HG02943 (cell line): ENCODE results near the gene C13orf46.

Source experiments
- ATAC-seq: cut with Tn5 transposase; IDR thresholded peaks from one replicate; pipeline ENCODE4 v1.9.1; 2021; ENCODE audit warnings: mild to moderate bottlenecking, low read depth, moderate library complexity; ENCODE audit not compliant: unreplicated experiment

C13orf46 gene

DNA sequence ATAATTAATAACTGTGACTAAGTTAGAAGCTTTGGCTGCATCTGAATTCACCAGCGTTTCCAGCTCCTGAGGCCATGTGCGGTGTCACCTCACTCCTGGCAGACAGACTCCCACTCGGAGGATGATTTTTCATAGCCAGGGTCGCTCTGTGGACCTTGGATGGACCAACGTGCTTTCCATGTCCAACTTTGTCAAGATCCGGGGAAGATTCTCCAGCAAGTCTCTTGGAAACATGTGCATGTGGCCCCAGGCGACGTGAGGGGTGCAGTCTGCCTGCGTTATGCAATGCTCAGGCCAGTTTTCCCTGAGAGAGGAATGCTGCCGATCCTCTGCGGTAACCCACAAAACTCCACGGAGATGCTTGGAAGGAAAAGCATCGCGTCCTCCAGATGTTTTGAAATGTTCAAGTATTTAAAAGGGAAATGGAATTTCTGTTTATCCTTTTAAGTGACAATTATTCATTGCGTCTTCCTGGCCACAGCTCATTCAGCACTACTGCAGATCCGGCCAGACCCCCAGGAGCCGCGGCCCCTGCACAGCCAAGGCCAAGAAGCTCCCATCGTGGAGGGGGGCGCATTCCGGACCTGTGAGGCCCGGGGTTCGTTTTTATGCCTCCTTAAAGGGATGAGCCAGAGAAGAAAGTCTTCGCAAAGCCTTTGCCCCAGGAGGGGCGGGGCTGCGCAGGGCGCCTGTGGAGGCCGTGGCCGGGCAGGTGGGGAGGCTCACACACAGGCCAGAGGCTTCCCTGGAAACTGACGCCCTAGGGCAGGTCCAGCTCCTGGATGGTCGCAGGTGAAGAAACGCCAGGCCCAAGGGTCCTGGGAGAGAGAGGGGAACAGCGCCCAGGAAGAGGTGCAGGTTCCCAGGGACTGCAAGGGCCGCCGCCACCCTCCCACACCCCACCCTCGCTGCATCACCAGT, 46.0 kb downstream of the C13orf46 start:
- no peak for ATAC-seq

DNA sequence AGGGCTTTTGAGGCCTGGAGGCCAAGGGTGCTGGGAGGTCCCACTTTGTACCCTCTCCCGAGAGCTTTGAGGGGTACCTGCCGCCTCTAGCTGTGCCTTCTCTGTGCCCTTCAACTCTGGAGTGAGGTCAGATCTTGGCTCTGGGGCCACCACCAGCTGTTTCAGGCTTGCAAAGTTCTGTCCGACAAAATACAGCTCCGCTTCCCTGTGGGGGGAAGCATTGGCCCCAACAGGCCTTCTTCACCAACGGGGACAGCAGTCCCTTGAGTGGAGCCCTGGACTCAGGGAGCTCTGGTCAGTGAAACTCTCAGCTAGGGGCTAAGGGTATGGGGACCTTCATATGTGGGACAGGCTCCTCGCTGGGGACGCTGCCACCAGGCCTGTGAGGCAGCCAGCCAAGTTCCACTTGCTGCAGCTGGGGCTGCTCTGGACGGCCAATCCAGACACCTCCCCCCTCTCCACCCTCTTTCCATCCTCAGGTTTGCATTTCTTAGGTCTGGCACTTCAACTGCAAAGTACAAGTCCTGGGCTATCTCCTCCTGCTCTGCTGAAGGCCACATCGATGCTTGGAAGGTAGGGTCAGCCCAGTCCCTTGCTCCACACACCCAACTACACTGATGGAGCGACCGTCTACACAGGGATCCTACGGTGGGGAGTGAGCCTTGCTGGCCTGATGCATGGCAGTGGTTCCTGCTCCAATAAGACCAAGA, 46.8 kb downstream of the C13orf46 start:
- ATAC-seq = no peak

DNA sequence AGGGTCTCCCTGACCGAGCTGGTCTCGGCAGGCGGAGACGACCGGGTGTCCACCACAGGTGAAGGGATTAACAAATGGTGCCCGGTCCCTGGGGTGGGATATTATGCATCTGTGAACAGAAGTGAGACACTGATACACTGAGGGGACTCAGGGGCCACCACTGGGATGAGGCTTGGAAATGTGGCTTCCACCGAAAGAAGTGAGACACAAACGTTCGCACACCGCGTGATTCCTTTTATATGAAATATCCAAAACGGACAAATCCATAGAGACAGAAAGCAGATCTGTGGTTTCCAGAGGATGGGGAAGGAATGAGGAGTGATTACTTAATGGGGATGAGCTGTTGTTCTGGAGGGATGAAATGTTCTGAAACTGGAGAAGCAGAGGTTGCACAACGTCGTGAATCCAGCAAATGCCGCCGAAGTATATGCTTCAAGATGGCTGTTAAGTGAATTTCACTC, 47.5 kb downstream of the C13orf46 start:
- no peak for ATAC-seq

DNA sequence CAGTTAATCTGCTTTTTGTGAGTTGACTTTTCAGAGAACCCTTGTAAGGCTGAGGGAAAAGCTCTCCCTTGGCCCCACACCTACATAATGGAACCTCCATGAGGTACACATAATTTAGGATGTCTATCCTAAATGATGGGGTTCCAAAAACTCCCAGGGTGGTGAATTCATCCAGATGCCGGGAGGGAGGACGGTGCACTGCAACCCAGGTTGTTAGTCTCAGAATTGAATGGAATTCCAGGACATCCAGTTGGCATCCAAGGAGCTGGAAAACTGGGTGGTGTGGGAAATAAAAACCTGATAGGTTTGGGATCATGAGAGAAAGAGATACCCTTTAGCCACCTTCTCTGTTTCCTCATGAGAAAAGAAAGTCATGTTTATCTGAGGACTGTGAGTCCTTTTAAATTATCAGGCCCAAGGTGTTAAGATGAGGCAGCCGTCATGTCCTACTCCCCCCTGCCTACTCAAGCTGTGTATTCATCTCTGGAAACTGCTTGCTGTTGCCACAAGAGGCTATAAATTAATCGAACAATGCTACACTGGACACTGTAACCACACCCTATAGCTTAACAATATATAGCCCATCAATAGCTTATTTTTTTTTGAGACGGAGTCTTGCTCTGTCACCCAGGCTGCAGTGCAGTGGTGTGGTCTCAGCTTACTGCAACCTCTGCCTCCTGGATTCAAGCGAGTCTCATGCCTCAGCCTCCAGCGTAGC, 49.5 kb downstream of the C13orf46 start:
- ATAC-seq = no peak

DNA sequence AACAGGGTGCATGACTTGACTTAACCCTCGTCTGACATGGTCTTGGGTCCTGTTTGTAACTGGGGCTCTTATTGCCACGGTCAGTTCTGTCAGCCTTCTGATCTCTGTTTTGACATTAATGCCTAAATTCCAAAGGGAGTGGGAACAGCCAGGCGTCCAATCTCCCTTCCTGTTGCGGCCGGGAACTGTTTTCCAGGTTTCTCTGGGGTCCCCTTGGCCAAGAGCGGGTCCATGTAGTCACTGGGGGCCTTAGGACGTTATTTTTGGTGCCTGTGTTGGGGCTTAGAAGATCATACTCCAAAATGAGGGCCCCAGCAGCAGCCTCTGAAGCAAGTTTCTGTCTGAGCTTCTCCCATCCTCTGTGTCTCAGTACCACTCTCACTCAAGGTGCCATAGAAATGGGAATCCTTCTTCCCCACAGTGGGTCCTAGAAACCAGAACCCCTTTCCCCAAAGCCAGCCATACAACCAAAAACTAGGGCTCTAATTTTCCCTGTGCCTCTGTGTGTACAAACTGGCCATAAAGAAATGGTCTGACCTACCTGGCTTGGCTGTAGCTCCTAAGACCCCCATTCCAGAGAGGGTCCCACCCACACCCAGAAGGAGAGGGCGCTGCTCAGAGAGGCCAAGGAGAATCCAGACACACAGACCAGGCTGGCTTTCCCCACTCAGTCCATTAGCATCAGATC, 50.4 kb downstream of the C13orf46 start:
- no peak for ATAC-seq

DNA sequence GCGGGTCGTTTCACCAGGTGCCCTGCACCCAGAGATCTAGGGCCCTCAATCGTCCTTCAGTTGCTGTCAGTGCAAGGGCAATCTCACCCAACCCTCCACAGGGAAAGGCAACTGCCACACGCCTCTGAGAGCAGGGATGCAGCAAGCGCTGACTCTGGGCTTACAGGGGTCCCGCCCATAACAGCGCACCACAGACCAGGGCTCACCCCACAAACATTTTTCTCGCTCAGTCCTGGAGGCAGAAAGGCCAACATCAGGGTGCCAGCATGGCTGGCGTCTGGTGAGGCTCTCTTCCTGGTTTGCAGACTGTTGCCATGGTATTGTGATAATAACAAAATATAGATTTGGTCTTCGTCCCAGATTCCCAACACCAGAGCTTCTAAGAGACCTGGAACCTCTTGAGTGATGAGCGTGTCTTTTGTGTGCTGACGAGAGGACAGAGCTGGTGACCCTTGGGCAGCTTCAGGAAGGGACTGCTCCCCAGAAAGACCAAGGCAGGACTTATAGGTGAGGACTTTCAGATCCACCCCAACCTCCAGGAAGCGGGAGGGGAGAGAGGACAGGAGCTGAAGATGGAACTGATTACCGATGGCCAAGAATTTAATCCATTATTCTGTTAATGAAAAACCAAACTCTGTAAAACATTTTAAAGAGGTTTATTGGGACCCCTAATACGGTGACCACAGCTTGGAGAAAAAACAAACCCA, 51.3 kb downstream of the C13orf46 start:
- ATAC-seq = no peak

DNA sequence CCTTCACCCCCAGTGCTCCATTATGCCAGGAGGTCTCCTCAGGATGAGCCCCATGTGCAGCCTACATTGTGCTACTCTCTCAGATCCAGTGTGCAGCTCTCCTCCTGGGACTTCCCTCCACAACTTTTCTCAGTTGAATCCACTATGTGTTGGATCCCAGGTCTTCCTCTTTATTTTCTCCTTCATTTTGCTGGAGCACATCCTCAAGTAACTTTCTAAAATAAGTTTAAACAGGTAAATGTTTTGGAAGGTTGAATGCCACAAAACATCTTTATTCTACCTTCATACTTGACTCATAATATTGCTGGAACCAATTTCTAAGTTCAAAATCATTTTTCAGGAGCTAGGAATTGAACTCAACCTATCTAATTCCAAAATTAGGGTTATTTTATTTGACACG, 52.1 kb downstream of the C13orf46 start:
- ATAC-seq = no peak

DNA sequence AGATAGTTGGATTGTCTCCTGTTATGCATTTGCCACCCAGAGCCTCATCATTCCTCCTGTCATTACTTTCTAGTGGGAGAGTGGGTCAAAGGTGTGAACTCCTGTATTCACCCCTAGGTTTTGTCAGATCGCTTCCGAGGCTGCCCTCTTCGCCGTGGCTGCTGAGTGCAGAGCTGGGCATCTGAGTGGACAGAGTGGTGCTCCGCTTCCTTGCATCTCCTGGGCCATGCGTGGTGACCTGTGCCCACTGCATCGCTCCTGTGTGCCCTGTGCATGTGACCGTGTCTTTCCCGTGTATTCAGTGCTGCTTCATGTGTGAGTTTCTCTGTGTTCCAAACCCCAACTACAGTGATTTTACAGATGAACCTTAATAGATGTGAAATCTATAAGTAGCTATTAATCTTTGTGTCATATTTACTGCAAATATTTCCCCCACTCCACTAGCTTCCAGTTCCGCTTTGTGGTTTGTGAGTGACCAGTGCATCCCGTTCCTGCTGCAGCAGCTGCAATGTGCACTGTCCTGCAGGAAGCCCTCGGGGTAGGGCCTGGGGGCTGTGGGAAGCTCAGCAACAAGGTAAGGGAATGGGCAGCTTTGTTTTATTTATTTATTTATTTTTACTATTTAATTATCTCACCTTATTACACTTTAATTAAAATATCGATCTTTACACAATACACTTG, 53.1 kb downstream of the C13orf46 start:
- no peak for ATAC-seq

DNA sequence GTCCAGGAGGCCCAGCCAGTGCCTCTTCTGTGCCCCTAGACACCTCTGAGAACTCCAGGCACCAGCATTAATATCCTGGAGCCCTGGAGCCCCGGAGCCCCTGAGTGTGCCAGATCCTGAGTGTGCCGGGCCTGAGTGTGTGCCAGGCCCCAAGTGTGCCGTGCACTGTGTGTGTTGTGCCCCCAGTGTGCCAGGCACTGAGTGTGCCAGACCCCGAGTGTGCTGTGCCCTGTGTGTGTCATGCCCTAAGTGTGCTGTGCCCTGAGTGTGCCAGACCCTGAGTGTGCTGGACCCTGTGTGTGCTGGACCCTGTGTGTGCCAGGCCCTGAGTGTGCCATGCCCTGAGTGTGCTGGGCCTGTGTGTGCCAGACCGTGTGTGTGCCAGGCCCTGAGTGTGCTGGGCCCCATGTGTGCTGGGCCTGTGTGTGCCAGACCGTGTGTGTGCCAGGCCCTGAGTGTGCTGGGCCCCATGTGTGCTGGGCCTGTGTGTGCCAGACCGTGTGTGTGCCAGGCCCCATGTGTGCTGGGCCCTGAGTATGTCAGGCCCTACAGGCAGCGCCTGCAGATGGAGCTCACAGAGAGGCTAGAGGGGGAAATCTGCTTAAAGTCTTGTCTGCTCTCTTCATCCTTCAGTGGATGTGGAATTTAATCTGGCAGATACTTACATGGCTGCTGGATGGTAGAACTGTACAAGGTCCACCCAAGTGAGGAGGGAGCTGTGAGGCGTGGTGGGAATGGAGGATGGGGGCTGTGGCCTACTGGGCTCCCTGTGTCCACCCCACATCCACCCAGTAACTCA, 53.9 kb downstream of the C13orf46 start:
- no peak for ATAC-seq

DNA sequence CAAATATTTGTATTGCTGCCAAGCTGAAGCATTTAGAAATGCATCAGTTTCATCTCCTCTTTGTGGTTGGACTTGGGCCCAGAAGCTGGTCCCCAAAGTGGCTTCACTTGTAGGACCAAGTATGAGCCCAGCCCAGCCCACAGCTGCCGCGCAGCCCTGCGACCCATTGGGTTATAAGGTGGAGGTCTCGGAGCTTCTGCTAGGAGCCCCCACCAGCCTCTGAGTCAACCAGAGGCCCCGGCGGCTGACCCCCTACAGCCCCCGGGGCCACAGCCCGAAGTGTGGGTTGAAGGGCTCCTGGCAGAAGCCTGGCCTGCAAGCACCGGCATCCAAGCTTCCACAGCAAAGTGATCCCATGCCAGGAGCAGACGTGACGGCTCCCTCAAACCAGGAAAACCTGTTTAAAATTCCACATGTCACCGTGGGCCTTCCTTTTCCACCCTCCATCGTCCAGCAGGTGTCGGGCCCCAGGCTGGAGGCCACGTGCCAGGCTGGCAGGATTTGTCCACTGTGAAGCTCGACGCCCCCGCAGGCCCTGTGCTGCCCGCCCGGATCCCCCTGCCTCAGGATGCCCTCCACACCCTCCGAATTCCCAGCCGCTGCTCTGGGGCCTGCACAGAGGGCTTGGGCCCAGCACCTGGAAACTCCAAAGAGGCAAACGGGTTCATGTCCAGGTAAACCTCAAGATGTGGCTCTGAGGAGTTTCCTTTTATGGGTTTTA, 54.7 kb downstream of the C13orf46 start:
- no peak for ATAC-seq

DNA sequence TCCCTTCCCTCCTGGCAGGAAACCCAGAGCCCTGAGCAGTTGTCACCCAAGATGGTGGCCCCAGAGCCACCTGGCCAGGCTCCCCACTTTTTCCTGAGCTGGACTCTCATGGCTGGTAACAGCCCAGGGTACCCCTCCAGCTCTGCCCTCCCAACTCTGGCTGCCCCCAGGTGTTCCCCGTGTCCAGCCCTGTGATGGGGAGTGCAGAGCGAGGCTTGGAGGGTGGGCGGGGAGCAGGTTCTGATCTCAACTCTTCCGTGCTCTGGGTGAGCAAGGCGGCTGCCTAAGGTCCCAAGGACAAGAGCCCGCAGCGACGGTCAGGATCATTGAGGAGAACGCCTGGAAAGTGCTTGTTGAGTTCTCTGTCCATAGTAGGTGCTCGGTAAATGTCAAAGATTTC, 55.3 kb downstream of the C13orf46 start:
- no peak for ATAC-seq

DNA sequence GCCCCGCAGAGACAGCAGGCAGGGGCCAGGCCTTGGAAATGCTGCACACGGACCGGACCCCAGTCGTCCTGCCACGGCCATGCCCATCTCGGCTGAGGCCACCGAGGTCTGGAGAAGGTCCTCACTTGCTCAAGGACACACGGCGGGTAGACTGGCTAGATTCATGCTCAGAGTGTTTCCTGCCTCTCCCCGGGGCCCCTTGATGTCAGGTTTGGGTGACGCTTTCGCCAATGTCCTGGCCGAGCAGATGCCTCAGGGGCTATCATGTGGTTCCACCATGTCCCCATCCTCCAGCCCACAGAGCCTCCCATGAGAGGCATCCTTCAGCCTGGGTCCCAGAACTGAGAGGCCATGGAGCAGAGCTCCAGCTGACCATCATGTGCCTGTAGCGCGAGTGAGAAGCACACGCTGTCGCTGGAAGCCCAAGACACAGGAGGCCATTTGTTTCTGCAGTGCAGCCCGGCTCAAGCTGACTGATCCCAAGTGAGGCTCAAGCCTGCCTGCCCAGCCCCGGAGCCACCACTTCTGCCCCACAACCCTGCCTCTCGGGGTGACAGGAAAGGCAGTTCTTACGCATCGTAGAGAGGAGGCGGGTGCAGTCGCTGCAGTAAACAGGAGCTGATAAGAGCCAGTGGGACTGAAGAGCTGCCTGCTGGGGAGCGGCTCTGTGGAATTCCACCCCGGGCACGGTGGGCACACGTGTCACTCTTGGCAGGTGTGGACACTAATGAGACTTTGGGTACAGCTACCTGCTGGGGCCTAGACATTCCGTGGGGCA, 56.1 kb downstream of the C13orf46 start:
- no peak for ATAC-seq

DNA sequence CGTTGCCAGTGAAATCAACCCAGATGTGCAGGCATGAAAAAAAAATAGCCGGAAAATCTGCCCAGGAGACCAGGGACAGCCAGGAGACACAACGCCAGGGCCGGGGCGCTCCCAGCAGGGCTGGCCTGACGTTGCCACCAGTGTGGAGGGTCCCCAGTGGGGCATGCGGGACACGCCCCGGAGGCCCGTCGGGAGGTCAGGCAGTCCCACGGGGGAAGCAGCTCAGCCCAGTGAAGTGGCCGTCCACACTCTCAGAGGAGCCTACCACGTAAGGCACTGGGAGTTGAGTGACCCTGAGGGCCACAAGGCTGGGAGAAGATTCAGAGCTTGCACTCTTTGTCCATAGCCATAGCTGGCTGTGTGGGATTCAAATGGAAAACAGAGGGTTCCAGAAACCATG, 56.8 kb downstream of the C13orf46 start:
- ATAC-seq = no peak

DNA sequence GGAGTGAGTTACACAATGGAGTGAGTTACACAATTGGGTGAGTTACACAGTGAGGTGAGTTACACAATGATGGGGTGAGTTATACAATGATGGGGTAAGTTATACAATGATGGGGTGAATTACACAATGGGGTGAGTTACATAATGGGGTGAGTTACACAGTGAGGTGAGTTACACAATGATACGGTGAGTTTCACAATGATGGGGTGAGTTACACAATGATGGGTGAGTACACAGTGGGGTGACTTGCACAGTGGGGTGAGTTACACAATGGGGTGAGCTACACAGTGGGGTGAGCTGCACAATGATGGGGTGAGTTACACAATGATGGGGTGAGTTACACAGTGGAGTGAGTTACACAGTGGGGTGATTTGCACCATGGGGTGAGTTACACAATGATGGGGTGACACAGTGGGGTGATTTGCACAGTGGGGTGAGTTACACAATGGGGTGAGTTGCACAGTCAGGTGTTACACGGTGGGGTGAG, 57.5 kb downstream of the C13orf46 start:
- no peak for ATAC-seq

DNA sequence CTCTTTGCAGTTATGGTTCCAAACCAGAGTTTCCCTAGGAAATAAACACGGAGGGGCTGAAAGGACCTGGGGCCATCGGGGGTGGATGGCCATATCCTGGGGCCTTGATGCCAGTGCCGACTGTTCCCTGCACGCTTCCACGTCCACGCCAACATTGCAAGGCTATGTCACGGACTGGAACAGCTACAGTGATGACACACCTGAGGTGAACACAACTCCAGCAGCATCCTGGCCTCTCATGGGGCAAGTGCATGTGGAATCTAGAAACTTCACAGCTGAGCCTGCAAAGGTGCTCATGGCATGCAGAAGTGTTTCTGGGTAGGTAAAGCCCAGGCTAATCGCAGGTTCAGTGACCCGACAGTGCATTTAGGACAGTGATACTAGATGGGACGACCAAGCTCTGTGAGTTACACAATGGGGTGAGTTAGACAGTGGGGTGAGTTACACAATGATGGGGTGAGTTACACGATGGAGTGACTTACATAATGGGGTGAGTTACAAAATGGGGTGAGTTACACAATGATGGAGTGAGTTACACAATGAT, 58.0 kb downstream of the C13orf46 start:
- ATAC-seq = no peak

DNA sequence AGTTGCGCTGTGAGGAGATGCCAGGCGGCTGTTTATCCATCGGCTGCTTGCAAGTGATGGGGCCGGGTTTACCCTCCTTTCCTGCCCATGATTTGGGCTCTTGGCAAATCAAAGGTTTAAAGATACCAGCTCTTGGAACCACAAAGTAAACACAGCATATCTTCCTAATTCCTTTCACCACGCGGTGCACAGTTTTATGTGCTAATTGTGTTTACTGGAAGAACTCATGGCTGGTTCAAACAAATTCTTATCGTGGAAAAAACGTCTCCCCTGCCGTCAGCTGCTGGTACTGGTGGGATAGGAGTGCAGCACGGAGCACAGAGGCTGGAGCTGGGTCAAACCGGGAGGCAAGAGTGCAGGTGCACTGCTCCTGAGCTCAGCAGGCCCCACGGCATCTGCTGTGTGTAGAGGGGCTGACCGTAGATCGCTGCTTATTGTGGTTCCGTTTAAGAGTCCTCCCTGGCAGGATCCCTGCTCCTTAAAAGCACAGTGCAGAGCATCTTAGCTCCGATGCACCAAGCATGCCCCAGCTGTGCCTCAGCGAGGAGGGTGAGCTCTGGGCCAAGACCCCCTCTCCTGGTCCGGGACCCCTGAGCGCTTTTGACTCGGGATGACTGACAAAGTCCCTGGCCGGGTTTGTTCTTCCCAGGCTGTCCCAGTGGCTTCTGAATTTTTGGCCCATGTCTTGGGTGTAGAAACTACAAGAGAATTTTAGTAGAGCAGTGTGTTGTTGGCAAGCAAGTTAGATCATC, 58.7 kb downstream of the C13orf46 start:
- ATAC-seq = no peak
